HG03103 (cell line): ENCODE measurements around the gene ARSK.

Source experiments
- ATAC-seq: cut with Tn5 transposase; IDR thresholded peaks from one replicate; pipeline ENCODE4 v1.9.1; 2021; ENCODE audit warnings: low read depth; ENCODE audit not compliant: unreplicated experiment

The ARSK gene

GRCh38 chr5:95554647-95555548 lies at the start of gene ARSK, which contains the start of gene SKIC3:
TSS of gene ARSK (plus strand) at chr5:95555101. CDS start at chr5:95555279, 178 bp downstream.
TSS of gene SKIC3 (minus strand) at chr5:95554977. CDS start at chr5:95547150, 7,827 bp downstream.
- peak; percentile 84 for ATAC-seq

- no peak for ATAC-seq
Measured at GRCh38 chr5:95508550-95508949, 46.4 kb upstream of the ARSK start.

GRCh38 chr5:95511606-95512005 lies 43.3 kb upstream of the ARSK start:
- no peak for ATAC-seq

- ATAC-seq, result no peak
Measured at GRCh38 chr5:95518417-95518816, 36.5 kb upstream of the ARSK start.

GRCh38 chr5:95519151-95519550 lies 35.8 kb upstream of the ARSK start:
- no peak for ATAC-seq

- no peak for ATAC-seq
Measured at GRCh38 chr5:95519681-95520080, 35.2 kb upstream of the ARSK start.

GRCh38 chr5:95520206-95520605 lies 34.7 kb upstream of the ARSK start:
- no peak for ATAC-seq

GRCh38 chr5:95524423-95524822 lies 30.5 kb upstream of the ARSK start:
- no peak for ATAC-seq

- ATAC-seq, result no peak
Measured at GRCh38 chr5:95526871-95527270, 28.0 kb upstream of the ARSK start.

- no peak for ATAC-seq
Measured at GRCh38 chr5:95528565-95528964, 26.3 kb upstream of the ARSK start.

GRCh38 chr5:95530416-95530815 lies 24.5 kb upstream of the ARSK start:
- ATAC-seq, result no peak

- ATAC-seq, result no peak
Measured at GRCh38 chr5:95531491-95531890, 23.4 kb upstream of the ARSK start.

- ATAC-seq, result no peak
Measured at GRCh38 chr5:95532415-95532814, 22.5 kb upstream of the ARSK start.

- ATAC-seq, result no peak
Measured at GRCh38 chr5:95533106-95533505, 21.8 kb upstream of the ARSK start.

- no peak for ATAC-seq
Measured at GRCh38 chr5:95533761-95534160, 21.1 kb upstream of the ARSK start.

GRCh38 chr5:95537501-95537900 lies 17.4 kb upstream of the ARSK start:
- ATAC-seq, result no peak

- no peak for ATAC-seq
Measured at GRCh38 chr5:95543017-95543705, 11.7 kb upstream of the ARSK start.

GRCh38 chr5:95549030-95549429 lies 5.9 kb upstream of the ARSK start:
- ATAC-seq, result no peak

- peak; percentile 22 for ATAC-seq
Measured at GRCh38 chr5:95554331-95554646, 612 bp upstream of the ARSK start.

- no peak for ATAC-seq
Measured at GRCh38 chr5:95555553-95555952, 652 bp downstream of the ARSK start.

GRCh38 chr5:95557841-95558240 lies 2.9 kb downstream of the ARSK start:
- no peak for ATAC-seq

- no peak for ATAC-seq
Measured at GRCh38 chr5:95562282-95562681, 7.4 kb downstream of the ARSK start.
